Measurements from ENCODE around the gene ATXN7. TPM values are rescaled to one million over a fixed set of nuclear protein-coding genes. Genes with fewer than 3 reads are reported as not detected.
A peak's percentile ranks its signal among the peaks of the same experiment; 100 is the strongest.

Gene ATXN7
- total and polyA plus RNA-seq, 2 of the 4 experiments (the other 2 are of a cell fraction), result 8.6 to 13.6 TPM

GRCh38 chr3:63911873-63912767 lies 48.5 kb downstream of the ATXN7 start, which contains the start of gene SCAANT1:
SCAANT1 (minus strand) TSS chr3:63912383.
- Histone ChIP-seq H2BK5ac (ENCODE audit: low read depth, low read length, poor library complexity, severe bottlenecking) (peak within 1 kb of the TSS; percentile 96), H3K36me3 (ENCODE audit: control insufficient read depth, insufficient read depth, low read length) (peaks cover 6% of the 10 kb centered on the region), H3K27ac (ENCODE audit: insufficient read depth, low read length) (peak within 1 kb of the TSS; percentile 97), H3K9me3 (ENCODE audit: control insufficient read depth, insufficient read depth, low read length) (no peaks in the 10 kb centered on the region), H2BK120ac (ENCODE audit: low read depth, low read length) (peak within 1 kb of the TSS; percentile 68; the same call in 1 of the 2 replicates), H4K91ac (ENCODE audit: insufficient read depth, low read depth, low read length) (peak within 1 kb of the TSS; percentile 71), H4K20me1 (ENCODE audit: insufficient read depth, low read length) (peaks cover 18% of the 10 kb centered on the region; the same call in 1 of the 2 replicates), H3K18ac (ENCODE audit: low read depth, low read length) (peak within 1 kb of the TSS; percentile 88), H2AK9ac (replicated peaks; ENCODE audit: low read depth, low read length, poor library complexity) (peak within 1 kb of the TSS; percentile 91), H3K23ac (ENCODE audit: low read depth, low read length) (peak within 1 kb of the TSS; percentile 95), H3K4me3 (ENCODE audit: insufficient read depth, low read depth, low read length) (peak within 1 kb of the TSS; percentile 98), H3K27me3 (ENCODE audit: control insufficient read depth, insufficient read depth, low read length) (no peaks in the 10 kb centered on the region), H3K9ac (ENCODE audit: low read depth, low read length) (peak within 1 kb of the TSS; percentile 98), H2AFZ (replicated peaks; ENCODE audit: low read length, poor library complexity) (peak within 1 kb of the TSS; percentile 95), H2AK5ac (ENCODE audit: low read depth, low read length) (peak within 1 kb of the TSS; percentile 83), H3K9me1 (ENCODE audit: insufficient read depth, low read length) (no peaks in the 10 kb centered on the region), H3K14ac (replicated peaks; ENCODE audit: low read depth, low read length) (peak within 1 kb of the TSS; percentile 91), H3K79me1 (ENCODE audit: low read depth in 1 of 2, low read length in 2 of 2) (peaks cover 20 to 73% of the 10 kb centered on the region in 2 experiments), H3K56ac (ENCODE audit: extremely low read depth, insufficient read depth, low read length) (peak within 1 kb of the TSS; percentile 35; the same call in 1 of the 2 replicates), H4K5ac (ENCODE audit: low read depth, low read length) (peak within 1 kb of the TSS; percentile 69; the same call in 1 of the 2 replicates), H3K4me1 (ENCODE audit: control insufficient read depth, insufficient read depth, low read length) (peaks cover 7% of the 10 kb centered on the region), H2BK20ac (ENCODE audit: low read depth, low read length) (no peak within 1 kb of the TSS), H3K4me2 (ENCODE audit: low read depth, low read length) (peak within 1 kb of the TSS; percentile 100), H3K4ac (ENCODE audit: low read depth, low read length) (peak within 1 kb of the TSS; percentile 90), H4K8ac (ENCODE audit: low read depth in 2 of 2, low read length in 2 of 2) (peak within 1 kb of the TSS; percentile 55 to 72; a peak in 1 of 4 replicates), H2BK15ac (ENCODE audit: low read depth, low read length) (0 out of 3 replicates have a peak within 1 kb of the TSS, but pooled peaks have one; percentile 15)
- ATAC-seq (ENCODE audit: low read depth) (peak; percentile 86), DNase-seq (peak; percentile 90)
- ChIA-PET CTCF (interaction anchor here (0.5 to 1.0 kb wide), 2 partner anchors 14 to 23 kb away, joined by 3 read pairs; no protein-coding TSS in a partner anchor), POLR2A (ENCODE audit: unreplicated experiment) (no interaction called here)
- dilution Hi-C loops (cut with HindIII; ENCODE audit: low sequenced_read_pairs, unreplicated experiment), result no loop called here
- WGBS, 2 experiments (ENCODE audit: extremely low coverage in 2 of 2, insufficient read length in 1 of 2), result 0% methylated on average over 20 of the region's 115 CpGs; no CpG with 5 or more reads in 1 of the 2 experiments
- intact Hi-C loops (cut with micrococcal nuclease), result loop anchor here (1.0 to 5.0 kb wide), 4 partner anchors 35 to 590 kb away; no protein-coding TSS in a partner anchor
- in situ Hi-C loops (cut with MboI; ENCODE audit: low sequenced_read_pairs), result no loop called here
- TF ChIP-seq POLR2A (IDR thresholded peaks at IDR 0.05; ENCODE audit: low read depth, low read length) (peak; percentile 80), CHD1 (IDR thresholded peaks at IDR 0.05; ENCODE audit: low read depth, low read length) (peak; percentile 37; the same call in 1 of the 2 replicates), BHLHE40 (IDR thresholded peaks at IDR 0.05; ENCODE audit: low read depth, low read length) (peak; percentile 20; the same call in 1 of the 2 replicates), CTCF (conservative IDR thresholded peaks at IDR 0.05; ENCODE audit: low read depth, low read length) (peak; percentile 16; the same call in 1 of the 2 replicates), RAD21 (IDR thresholded peaks at IDR 0.05; ENCODE audit: low read length) (no peak; the same call in 1 of the 2 replicates), MAZ (IDR thresholded peaks at IDR 0.05; ENCODE audit: borderline replicate concordance, low read depth, low read length) (peak; percentile 78)
- BruUV-seq (replicated peaks), result no TSS peak
